Spleen (tissue), 11 donors: ENCODE results near the gene HMGXB4. TPM values are rescaled to one million over a fixed set of nuclear protein-coding genes. Genes with fewer than 3 reads are reported as not detected.
A peak's percentile ranks its signal among the peaks of the same experiment; 100 is the strongest.

Experiments
- DNase-seq: peaks from one replicate; pipeline ENCODE4 v3.0.0-alpha.2; 2020
- H3K27ac ChIP-seq, 8 donors: fragments of 200-600 bp; sonication (generic) in 7 of 8; 1 replicate in 4 of 8; 2 replicates in 4 of 8; pipeline versions ENCODE4 v1.5.0 to v1.8.0; 2016 to 2021; ENCODE audit warnings: inconsistent platforms in 4 of 8, mild to moderate bottlenecking in 4 of 8, moderate library complexity in 1 of 8
- H3K27me3 ChIP-seq, 7 donors: fragments of 200-600 bp; sonication (generic) in 6 of 7; replicated peaks in 1 of 7; 1 replicate in 4 of 7; 2 replicates in 3 of 7; pipeline versions ENCODE4 v1.5.0 to v1.8.0; 2016 to 2021; ENCODE audit warnings: inconsistent platforms in 3 of 7, mild to moderate bottlenecking in 1 of 7
- H3K36me3 ChIP-seq, 6 donors: fragments of 200-600 bp; sonication (generic) in 5 of 6; 1 replicate in 4 of 6; 2 replicates in 2 of 6; pipeline versions ENCODE4 v1.5.0 to v1.8.0; 2016 to 2021; ENCODE audit warnings: inconsistent platforms in 2 of 6
- H3K4me1 ChIP-seq, 6 donors: fragments of 200-600 bp; sonication (generic) in 5 of 6; 1 replicate in 3 of 6; 2 replicates in 3 of 6; pipeline versions ENCODE4 v1.5.0 to v1.8.0; 2016 to 2021; ENCODE audit warnings: inconsistent platforms in 3 of 6
- H3K4me3 ChIP-seq, 8 donors: fragments of 200-600 bp; sonication (generic) in 7 of 8; 1 replicate in 4 of 8; 2 replicates in 4 of 8; pipeline versions ENCODE4 v1.5.0 to v1.8.0; 2016 to 2021; ENCODE audit warnings: inconsistent platforms in 4 of 8, mild to moderate bottlenecking in 4 of 8, moderate library complexity in 2 of 8
- H3K9me3 ChIP-seq, 8 donors: fragments of 200-600 bp; sonication (generic) in 7 of 8; 1 replicate in 4 of 8; 2 replicates in 4 of 8; pipeline versions ENCODE4 v1.5.0 to v1.8.0; 2016 to 2021; ENCODE audit warnings: inconsistent platforms in 4 of 8
- POLR2A ChIP-seq, 3 donors: fragments of 450-650 bp; IDR thresholded peaks; one replicate each; pipeline ENCODE4 v1.5.1; 2017; ENCODE audit warnings: antibody characterized with exemption in 3 of 3, mild to moderate bottlenecking in 1 of 3
- POLR2AphosphoS5 ChIP-seq, 3 donors: sonication (generic); formaldehyde crosslinking; IDR thresholded peaks; one replicate each; pipeline ENCODE4 v1.5.1; 2017; ENCODE audit warnings: antibody characterized with exemption in 3 of 3
- WGBS, 5 donors: extraction: QIAGEN DNeasy Blood & Tissue Kit in 3 of 5; methylation state at CpG; one replicate each; pipeline versions ENCODE4 v1.1.5 to v1.1.7; 2013 to 2018; 5-methylcytosine and 5-hydroxymethylcytosine counted together
- intact Hi-C: fragments of 100-400 bp; cut with DNase I; formaldehyde crosslinking; loops from one replicate; pipeline ENCODE4 v1.15.0; 2023; ENCODE audit warnings: low total_unique reads
- polyA plus RNA-seq, 3 donors: library from polyadenylated mRNA; stranded (reverse); fragments of 200-250 nt; gene quantifications; one replicate each; pipeline ENCODE4 v1.2.1, GENCODE V29; 2013
- total RNA-seq, 7 donors: library from RNA; depleted of rRNA in 3 of 7; stranded (reverse); fragments of >200 nt in 3 of 7; fragmentation: NEBNext Ultra II Directional in 4 of 7; extraction: Animal tissue kit (Norgen Biotek cat#: 25700) in 4 of 7; gene quantifications; one replicate each; pipeline versions ENCODE4 v1.1.0 to v1.2.1, GENCODE V29; 2016 to 2021
- TF ChIP-seq, protein P1 (sequence below), 11 experiments: fragments of 200-600 bp in 7 of 11; fragments of 450-650 bp in 4 of 11; sonication (generic) in 4 of 11; IDR thresholded peaks in 8 of 11; conservative IDR thresholded peaks in 3 of 11; 1 replicate in 7 of 11; 2 replicates in 4 of 11; pipeline versions ENCODE4 v1.4.0 to v1.8.0; 2016 to 2021; ENCODE audit warnings: antibody characterized with exemption in 11 of 11, inconsistent platforms in 4 of 11, mild to moderate bottlenecking in 1 of 11
- donor health status: healthy with polysubstance abuse.
- donor health status: DM: no; HTN: no; CAD: no; lungs with moderate emphysema.
- donor health status: DM: no; HTN: no; CAD: no.
- donor health status: Bipolar disorder and iron deficiency.
- donor health status: healthy.
- donor health status: DM: no; HTN: no; CAD: no.
- donor health status: DM: yes; HTN: yes; CAD: no.

Gene HMGXB4
- total and polyA plus RNA-seq, 10 donors, result 4.0 to 24.6 (median 19.5) TPM

DNA sequence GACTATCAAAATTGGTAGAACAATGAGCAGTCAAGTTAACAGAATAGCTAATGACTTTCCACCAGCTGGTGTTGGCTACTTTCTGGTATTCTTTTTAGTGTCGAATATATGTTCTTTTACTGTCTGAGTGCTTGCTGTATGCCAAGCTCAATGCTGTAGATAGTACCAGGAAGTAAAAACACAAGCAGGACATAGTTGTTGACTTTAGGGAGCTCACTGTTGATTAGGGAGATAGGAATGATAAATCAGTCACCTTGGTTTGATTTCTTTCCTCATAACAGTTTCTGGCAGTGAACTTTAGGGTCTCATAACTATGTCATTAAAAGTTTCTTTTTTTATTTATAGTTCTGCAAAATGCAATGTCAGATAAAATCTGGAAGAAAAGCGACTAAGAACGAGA is 9.0 kb downstream of the HMGXB4 start:
- Histone ChIP-seq H3K36me3 (peaks cover 0 to 94% (median 63%) of the 10 kb centered on the region in 6 donors), H3K4me3 (no peak overlapping the region), H3K27ac (no peak overlapping the region), H3K4me1 (no peaks in the 10 kb centered on the region), H3K27me3 (no peaks in the 10 kb centered on the region), H3K9me3 (no peaks in the 10 kb centered on the region)
- no peak for TF ChIP-seq POLR2AphosphoS5 (IDR thresholded peaks at IDR 0.05)
- no peak for TF ChIP-seq POLR2A (IDR thresholded peaks at IDR 0.05)
- TF ChIP-seq, protein P1, sequence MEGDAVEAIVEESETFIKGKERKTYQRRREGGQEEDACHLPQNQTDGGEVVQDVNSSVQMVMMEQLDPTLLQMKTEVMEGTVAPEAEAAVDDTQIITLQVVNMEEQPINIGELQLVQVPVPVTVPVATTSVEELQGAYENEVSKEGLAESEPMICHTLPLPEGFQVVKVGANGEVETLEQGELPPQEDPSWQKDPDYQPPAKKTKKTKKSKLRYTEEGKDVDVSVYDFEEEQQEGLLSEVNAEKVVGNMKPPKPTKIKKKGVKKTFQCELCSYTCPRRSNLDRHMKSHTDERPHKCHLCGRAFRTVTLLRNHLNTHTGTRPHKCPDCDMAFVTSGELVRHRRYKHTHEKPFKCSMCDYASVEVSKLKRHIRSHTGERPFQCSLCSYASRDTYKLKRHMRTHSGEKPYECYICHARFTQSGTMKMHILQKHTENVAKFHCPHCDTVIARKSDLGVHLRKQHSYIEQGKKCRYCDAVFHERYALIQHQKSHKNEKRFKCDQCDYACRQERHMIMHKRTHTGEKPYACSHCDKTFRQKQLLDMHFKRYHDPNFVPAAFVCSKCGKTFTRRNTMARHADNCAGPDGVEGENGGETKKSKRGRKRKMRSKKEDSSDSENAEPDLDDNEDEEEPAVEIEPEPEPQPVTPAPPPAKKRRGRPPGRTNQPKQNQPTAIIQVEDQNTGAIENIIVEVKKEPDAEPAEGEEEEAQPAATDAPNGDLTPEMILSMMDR (IDR thresholded peaks at IDR 0.05 in 8 of 11, conservative IDR thresholded peaks at IDR 0.05 in 3 of 11), result no peak
- no peak for DNase-seq
- WGBS, 5 donors, result 86 to 94% (median 92%) methylated on average over 3 of the region's 3 CpGs
- intact Hi-C loops, result no loop called here

DNA sequence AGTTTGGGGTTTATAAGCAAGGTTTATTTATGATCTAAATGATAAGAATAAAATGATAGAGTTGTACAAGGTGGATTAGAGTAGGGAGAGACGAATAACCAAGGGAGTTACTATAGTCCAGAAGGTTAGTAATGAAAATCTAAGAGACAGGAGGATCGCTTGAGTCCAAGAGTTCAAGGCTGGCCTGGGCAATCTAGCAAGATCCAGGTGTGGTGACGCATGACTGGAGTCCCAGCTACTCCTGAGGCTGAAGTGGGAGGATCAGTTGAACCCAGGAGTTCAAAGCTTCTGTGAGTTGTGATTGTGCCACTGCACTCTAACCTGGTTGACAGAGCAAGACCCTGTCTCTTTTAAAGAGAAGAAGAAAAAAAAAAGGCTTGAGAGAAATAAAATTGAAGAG is 12.3 kb downstream of the HMGXB4 start:
- H3K4me3 ChIP-seq, result no peak overlapping the region
- no peaks in the 10 kb centered on the region for H3K9me3 ChIP-seq
- intact Hi-C loops, result no loop called here
- peaks cover 0 to 6% (median 0%) of the 10 kb centered on the region in 6 donors for H3K4me1 ChIP-seq
- 91 to 100% (median 98%) methylated on average over 3 of the region's 3 CpGs for WGBS, 5 donors
- DNase-seq, result no peak
- H3K27ac ChIP-seq, result no peak overlapping the region
- peaks cover 0 to 99% (median 43%) of the 10 kb centered on the region in 6 donors for H3K36me3 ChIP-seq
- H3K27me3 ChIP-seq, result no peaks in the 10 kb centered on the region
- TF ChIP-seq POLR2A (IDR thresholded peaks at IDR 0.05), result no peak

DNA sequence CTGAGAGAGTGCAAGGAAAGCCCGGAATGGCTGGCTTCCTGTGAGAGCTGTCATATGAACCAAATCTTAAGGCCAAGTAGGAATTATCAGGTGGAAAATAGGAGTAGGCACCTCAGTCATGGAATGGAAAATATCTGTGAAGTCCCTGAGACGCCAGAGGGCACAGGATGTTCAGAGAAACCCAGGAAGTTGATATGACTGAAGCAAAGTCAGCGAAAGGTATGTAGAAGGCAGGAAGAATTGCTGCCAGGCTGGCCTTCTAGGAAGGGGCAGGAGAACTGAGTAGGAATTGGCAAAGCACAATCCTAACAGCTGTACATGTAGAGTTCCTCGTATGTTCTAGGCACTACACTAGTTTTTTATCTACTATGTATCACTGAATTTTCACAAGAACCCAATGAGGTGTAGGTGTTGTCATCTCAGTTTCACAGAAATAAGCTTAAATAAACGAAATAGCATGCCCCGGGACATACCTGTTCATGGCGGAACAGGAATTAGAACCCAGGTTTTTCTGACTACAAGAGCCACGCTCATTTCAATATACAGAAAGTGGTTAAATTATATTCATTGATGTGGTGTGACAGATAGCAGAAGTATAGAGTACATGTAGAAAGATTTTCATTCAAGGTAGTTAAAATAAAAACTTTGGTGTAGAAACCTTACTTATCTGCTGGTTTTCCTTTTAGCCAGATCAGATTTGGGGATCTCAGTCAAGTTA is 17.0 kb downstream of the HMGXB4 start:
- Histone ChIP-seq H3K27me3 (no peaks in the 10 kb centered on the region), H3K9me3 (no peaks in the 10 kb centered on the region), H3K36me3 (peaks cover 0 to 83% (median 18%) of the 10 kb centered on the region in 6 donors), H3K4me1 (peaks cover 0 to 6% (median 0%) of the 10 kb centered on the region in 6 donors), H3K4me3 (no peak overlapping the region), H3K27ac (peak overlapping the region in 1 of 8 donors; percentile 14)
- WGBS, 5 donors, result 80 to 88% (median 87%) methylated on average over 8 of the region's 8 CpGs
- no peak for DNase-seq
- TF ChIP-seq, protein P1 (IDR thresholded peaks at IDR 0.05 in 8 of 11, conservative IDR thresholded peaks at IDR 0.05 in 3 of 11), result no peak
- TF ChIP-seq POLR2A (IDR thresholded peaks at IDR 0.05) (no peak), POLR2AphosphoS5 (IDR thresholded peaks at IDR 0.05) (no peak)
- intact Hi-C loops, result no loop called here

DNA sequence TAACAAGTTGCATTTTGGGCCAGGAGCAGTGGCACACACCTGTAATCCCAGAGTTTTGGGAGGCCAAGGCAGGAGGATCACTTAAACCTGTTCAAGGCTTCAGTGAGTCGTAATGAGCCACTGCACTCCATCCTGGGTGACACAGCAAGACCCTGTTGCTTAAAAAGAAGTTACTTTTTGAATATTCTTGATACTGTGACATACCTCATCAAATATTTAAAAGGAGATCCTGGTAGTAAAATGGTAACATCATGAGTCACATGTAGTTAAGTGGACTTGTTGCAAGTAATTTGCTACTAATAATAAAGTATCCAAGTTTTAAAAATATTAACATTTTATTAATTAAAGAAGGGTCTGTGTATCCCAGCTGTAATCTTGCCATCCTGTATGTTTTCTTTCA is 18.3 kb downstream of the HMGXB4 start:
- intact Hi-C loops, result no loop called here
- H3K4me1 ChIP-seq, result peaks cover 0 to 6% (median 0%) of the 10 kb centered on the region in 6 donors
- H3K27me3 ChIP-seq, result no peaks in the 10 kb centered on the region
- no peak for DNase-seq
- no peaks in the 10 kb centered on the region for H3K9me3 ChIP-seq
- H3K36me3 ChIP-seq, result peaks cover 0 to 79% (median 9%) of the 10 kb centered on the region in 6 donors
- no peak overlapping the region for H3K4me3 ChIP-seq
- TF ChIP-seq POLR2A (IDR thresholded peaks at IDR 0.05), result no peak
- 91 to 95% (median 93%) methylated on average over 1 of the region's 1 CpG for WGBS, 5 donors
- no peak overlapping the region for H3K27ac ChIP-seq

DNA sequence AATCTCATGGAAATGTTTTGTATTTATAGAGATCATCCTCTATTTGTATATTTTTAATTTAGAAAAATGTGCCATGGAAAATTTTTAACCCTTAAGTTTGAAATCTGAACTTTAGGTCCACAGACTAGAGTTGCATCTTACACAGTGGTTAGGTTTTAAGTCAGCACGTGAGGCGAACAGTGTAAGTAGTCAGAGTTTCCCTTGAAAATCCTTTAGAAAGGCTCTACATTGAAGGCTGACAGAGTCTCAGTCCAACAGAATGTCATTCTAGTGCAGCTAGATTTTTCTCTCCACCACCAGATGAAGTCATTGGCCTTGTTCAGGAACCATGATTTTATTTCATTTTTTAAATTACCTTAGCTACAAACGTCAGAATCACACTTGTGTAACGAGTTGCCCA is 18.7 kb downstream of the HMGXB4 start:
- peaks cover 0 to 6% (median 0%) of the 10 kb centered on the region in 6 donors for H3K4me1 ChIP-seq
- peaks cover 0 to 79% (median 9%) of the 10 kb centered on the region in 6 donors for H3K36me3 ChIP-seq
- 82 to 88% (median 84%) methylated on average over 4 of the region's 4 CpGs for WGBS, 5 donors
- TF ChIP-seq POLR2AphosphoS5 (IDR thresholded peaks at IDR 0.05), result no peak
- TF ChIP-seq POLR2A (IDR thresholded peaks at IDR 0.05), result no peak
- TF ChIP-seq, protein P1 (IDR thresholded peaks at IDR 0.05 in 8 of 11, conservative IDR thresholded peaks at IDR 0.05 in 3 of 11), result no peak
- H3K27ac ChIP-seq, result no peak overlapping the region
- no peaks in the 10 kb centered on the region for H3K9me3 ChIP-seq
- DNase-seq, result no peak
- intact Hi-C loops, result no loop called here
- no peak overlapping the region for H3K4me3 ChIP-seq
- H3K27me3 ChIP-seq, result no peaks in the 10 kb centered on the region
